AG09309 (cell line): ENCODE results near the gene ACKR3.

Experiments
- DNase-seq: peaks from one replicate; pipeline ENCODE4 v3.0.0-alpha.2; 2010; ENCODE audit warnings: low read depth
- H3K4me3 ChIP-seq: 2 replicates; pipeline ENCODE4 v1.5.1; 2011; ENCODE audit warnings: mild to moderate bottlenecking, low read depth, low read length, moderate library complexity; ENCODE audit not compliant: control insufficient read depth
- TF ChIP-seq, protein P1 (sequence below): IDR thresholded peaks from 2 replicates; pipeline ENCODE4 v1.5.1; 2011; ENCODE audit warnings: mild to moderate bottlenecking, low read depth, low read length, inconsistent platforms; ENCODE audit not compliant: insufficient read depth, control insufficient read depth; ENCODE audit errors: missing control alignments

Gene ACKR3

DNA sequence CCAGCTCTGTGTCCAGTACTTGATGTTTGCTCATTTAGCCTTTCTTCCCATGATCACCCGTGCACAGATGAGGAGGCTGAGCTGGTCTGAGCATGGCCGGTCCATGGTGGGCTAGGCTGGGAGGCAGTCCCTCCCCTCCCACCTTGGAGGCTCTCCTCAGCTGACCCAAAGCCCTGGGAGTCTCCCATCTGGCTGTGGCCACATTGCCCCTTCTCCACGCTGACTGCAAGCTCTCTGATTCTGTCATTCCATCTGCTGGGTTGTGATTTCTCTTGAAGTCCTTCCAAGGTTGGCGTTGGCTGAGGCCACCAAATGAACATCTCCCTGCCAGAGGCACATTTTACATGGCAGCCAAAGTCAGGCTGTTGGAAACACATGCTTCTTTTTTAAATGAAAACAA is 44.0 kb downstream of the ACKR3 start:
- H3K4me3 ChIP-seq, result no peak overlapping the region
- no peak for DNase-seq
- TF ChIP-seq, protein P1, sequence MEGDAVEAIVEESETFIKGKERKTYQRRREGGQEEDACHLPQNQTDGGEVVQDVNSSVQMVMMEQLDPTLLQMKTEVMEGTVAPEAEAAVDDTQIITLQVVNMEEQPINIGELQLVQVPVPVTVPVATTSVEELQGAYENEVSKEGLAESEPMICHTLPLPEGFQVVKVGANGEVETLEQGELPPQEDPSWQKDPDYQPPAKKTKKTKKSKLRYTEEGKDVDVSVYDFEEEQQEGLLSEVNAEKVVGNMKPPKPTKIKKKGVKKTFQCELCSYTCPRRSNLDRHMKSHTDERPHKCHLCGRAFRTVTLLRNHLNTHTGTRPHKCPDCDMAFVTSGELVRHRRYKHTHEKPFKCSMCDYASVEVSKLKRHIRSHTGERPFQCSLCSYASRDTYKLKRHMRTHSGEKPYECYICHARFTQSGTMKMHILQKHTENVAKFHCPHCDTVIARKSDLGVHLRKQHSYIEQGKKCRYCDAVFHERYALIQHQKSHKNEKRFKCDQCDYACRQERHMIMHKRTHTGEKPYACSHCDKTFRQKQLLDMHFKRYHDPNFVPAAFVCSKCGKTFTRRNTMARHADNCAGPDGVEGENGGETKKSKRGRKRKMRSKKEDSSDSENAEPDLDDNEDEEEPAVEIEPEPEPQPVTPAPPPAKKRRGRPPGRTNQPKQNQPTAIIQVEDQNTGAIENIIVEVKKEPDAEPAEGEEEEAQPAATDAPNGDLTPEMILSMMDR, result no peak

DNA sequence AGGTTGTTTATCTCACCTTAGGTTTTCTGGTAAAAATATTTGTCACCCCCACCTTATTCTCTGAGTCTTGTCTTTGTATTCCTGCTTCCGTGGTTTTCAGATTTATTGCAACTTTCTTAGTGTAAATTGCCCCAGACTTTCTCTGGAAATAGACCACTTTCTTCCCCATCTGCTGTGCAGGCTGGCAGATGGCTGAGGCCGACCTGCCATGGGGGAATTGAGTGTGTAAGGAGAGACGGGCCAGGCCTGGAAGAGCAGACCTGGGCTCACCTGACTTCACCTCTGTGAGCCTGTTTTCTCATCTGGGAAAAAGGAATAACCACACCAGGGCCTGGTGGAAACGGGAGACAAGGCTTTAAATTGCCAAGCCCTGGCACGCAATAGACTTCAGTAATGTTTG is 44.9 kb downstream of the ACKR3 start:
- no peak overlapping the region for H3K4me3 ChIP-seq
- no peak for DNase-seq
- TF ChIP-seq, protein P1, result no peak

DNA sequence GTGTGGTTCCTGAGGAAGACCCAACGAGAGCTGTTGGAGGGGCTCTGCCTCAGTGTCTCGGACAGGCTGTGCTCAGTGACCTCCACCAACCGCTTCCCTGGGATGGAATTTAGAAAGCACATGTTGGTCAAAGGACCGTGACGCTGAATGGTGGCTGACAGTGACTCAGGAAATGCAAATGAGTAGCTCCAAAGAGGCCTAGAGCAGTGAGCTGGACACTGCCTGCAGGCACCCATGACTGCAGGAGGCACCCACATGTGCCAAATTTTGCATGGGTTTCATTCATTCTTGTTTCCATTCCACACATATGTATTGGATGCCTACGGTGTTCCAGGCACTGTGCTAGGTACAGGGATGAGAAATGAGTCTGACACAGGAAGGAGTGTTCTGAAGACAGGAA is 46.4 kb downstream of the ACKR3 start:
- DNase-seq, result no peak
- TF ChIP-seq, protein P1, result no peak
- no peak overlapping the region for H3K4me3 ChIP-seq

DNA sequence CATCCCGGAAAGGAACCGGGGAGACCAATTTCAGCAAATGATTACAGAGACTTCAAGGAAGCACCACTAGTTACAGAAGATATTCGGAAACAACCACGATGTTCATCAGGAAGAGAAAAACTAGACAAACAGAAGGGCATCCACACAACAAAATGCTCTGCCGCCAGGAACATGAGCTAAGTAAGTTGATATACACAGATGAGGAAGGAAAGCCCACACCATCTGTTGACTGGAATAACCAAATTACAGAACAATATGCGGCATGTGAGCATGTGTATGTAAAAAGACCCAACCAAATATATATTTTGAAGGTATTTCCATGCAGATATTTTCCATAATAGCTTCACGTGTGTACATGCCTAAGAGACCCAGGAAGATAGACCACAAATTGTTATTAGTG is 47.0 kb downstream of the ACKR3 start:
- TF ChIP-seq, protein P1, result no peak
- DNase-seq, result no peak
- H3K4me3 ChIP-seq, result no peak overlapping the region

DNA sequence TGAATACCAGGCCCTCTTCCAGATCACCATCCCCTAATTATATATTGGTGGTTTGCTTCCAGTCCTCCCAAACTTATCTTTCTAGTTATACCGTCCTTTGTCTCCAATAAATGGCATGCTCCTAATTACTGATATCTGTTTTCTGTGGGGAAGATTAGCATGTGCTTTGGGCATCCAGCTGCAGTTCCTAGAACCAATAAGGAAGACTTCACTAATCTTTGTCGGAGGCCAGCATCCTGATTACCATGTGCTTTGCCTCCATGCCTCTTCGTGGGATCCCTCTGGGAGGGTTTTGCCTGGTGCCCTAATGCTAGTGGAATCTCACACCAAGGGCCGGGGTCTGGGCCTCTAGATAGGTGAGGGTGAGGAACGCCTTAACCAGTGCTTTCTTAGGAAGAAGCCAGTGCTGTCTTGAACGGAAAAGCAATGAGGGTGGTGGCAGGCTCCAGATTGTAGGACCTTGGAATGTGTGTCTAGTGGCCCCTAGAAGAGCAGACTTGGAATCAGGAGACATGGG is 47.7 kb downstream of the ACKR3 start:
- H3K4me3 ChIP-seq, result no peak overlapping the region
- TF ChIP-seq, protein P1, result no peak
- no peak for DNase-seq

DNA sequence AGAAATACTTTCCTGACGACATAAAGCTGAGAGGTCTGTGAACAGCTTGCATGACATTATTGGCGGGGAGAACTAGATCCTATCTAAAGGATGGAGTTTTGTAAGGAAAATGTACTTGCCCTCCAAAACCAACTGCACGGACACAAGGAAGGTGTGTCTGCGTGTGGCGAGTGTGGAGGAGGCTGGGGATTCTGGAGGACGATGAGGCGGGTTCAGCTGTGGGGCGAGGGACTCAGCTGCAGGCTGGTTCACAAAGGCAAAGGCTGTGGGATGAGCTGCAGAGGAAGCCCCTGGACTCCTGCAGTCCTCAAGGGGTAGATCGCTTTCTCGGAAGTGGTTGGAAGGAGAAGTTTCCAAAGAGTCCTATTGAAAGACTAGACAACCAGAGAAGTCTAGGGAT is 48.2 kb downstream of the ACKR3 start:
- DNase-seq, result no peak
- H3K4me3 ChIP-seq, result no peak overlapping the region
- TF ChIP-seq, protein P1, result no peak

DNA sequence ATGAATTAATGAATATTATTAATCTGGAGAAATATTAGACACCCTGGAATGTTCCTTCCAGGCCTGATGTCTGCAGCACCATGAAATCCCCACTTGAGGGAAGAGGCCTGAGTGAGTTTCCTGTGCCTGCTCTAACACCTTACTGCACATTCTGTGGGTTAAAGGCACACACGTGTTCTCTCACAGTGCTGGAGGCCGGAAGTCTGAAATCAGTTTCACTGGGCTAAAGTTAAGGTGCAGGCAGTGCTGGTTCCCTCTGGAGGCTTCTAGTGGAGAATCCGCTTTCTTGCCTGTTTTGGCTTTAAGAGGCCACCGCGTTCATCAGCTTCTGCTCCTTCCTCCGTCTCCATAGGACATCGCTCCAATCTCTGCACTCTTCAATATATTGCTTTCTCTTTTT is 48.7 kb downstream of the ACKR3 start:
- H3K4me3 ChIP-seq, result no peak overlapping the region
- TF ChIP-seq, protein P1, result no peak
- no peak for DNase-seq
